Stimulated activated CD4-positive, alpha-beta T cell treated with anti-CD3 and anti-CD28 coated beads, Interleukin-1b, Interleukin-23, amount 100 ng/mL, for 1 hour (primary cell): ENCODE data around the gene SPN.
"Not testable (repeated sequence)": the region's sequence is repeated elsewhere in the genome, so short reads cannot be mapped to it uniquely, and the experiment has no call there.

Experiments
- DNase-seq, 2 donors: peaks; one replicate each; pipeline ENCODE4 v3.0.0-alpha.2; 2020; ENCODE audit warnings: low read depth in 2 of 2

Gene SPN

GRCh38 chr16:29701214-29701555, 38.1 kb downstream of the SPN start:
- no peak for DNase-seq

- no peak for DNase-seq
These were observed 39.2 kb downstream of the SPN start for GRCh38 chr16:29702269-29702668.

DNA sequence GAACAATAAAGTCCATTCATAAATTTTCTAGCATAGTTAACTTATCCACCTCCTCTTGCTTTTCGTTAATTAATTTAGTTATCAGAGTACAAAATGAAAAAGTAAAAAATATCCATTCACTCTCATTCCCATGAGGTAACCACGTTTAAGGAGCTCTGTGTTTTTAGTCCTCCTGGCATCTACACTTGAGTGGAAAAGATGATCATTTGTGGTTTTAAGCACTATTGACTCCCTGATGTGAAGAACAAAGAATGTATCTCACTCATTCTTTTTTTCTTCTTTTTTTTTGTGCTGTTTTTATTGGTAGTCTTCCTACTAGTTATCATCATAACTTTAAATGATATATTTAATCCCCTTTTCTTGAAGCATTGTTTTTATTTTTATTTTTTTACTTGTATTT, 42.0 kb downstream of the SPN start:
- no peak for DNase-seq

GRCh38 chr16:29707160-29707559, 44.1 kb downstream of the SPN start:
- DNase-seq: not testable (repeated sequence)

GRCh38 chr16:29708917-29709600, 46.0 kb downstream of the SPN start:
- no peak for DNase-seq

- DNase-seq: not testable (repeated sequence)
These were observed 46.6 kb downstream of the SPN start for GRCh38 chr16:29709657-29710056.

- DNase-seq: no peak
These were observed 47.5 kb downstream of the SPN start for GRCh38 chr16:29710227-29711219.

- no peak for DNase-seq
These were observed 49.8 kb downstream of the SPN start for GRCh38 chr16:29712809-29713208.

DNA sequence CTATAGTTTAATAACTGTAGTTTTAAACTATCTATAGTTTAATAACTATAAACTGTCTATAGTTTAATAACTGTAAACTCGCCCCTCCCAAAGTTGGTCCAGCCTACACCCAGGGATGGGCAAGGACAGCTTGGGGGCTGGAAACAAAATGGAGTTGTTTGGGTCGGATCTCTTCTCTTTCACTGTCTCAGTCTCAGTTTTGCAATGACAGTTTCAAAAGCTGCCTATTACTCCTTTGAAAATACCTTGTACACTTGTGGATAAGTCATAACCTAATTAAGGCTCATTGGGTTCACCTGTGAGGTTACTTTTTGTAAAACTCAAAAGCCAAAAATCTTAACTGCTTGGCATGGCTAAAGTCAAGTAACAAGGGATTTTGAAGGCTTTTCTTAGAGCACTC, 51.3 kb downstream of the SPN start:
- no peak for DNase-seq

GRCh38 chr16:29714972-29715371, 51.9 kb downstream of the SPN start:
- no peak for DNase-seq

- DNase-seq: no peak
These were observed 54.1 kb downstream of the SPN start for GRCh38 chr16:29717113-29717512.

- DNase-seq: no peak
These were observed 56.0 kb downstream of the SPN start for GRCh38 chr16:29719063-29719462.
